Measurements from ENCODE around the gene NCSTN. TPM values are rescaled to one million over a fixed set of nuclear protein-coding genes. Genes with fewer than 3 reads are reported as not detected.

Gene NCSTN
- total and polyA plus RNA-seq, 9 of the 15 experiments (the other 6 are each of a cell fraction or from before 2014, with no cell fraction given), result 21.3 to 91.1 (median 57.9) TPM

DNA sequence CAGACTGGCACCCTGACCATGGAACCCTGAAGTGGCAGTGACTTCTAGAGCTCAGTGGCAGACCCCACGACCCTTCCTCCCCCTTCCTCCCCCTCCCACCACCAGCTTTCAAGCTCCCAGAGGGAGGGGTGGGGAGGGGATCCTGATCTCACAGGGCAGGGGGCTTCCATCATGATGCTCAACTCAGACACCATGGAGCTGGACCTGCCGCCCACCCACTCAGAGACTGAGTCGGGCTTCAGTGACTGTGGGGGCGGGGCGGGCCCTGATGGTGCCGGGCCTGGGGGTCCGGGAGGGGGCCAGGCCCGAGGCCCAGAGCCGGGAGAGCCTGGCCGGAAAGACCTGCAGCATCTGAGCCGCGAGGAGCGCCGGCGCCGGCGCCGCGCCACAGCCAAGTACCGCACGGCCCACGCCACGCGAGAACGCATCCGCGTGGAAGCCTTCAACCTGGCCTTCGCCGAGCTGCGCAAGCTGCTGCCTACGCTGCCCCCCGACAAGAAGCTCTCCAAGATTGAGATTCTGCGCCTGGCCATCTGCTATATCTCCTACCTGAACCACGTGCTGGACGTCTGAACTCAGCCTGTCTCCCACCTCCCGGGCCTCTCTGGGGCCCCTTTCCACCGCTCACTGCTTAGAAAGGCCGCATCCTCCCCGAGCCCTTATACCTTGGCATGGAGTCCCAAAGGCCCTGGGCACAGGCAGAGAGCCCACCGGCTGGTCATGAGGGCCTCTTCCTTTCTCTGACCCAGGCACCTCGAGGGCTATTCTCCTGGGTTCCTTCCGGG is 27.6 kb downstream of the NCSTN start:
- H3K9me3 ChIP-seq (replicated peaks; ENCODE audit: control insufficient read depth, insufficient read depth, low read depth, low read length), result no peaks in the 10 kb centered on the region
- in situ Hi-C loops (cut with MboI), result loop anchor here (10.0 kb wide), 1 partner anchor 266 kb away; no protein-coding TSS in a partner anchor
- H4K20me1 ChIP-seq (replicated peaks; ENCODE audit: control insufficient read depth, insufficient read depth, low read length), result no peaks in the 10 kb centered on the region; the same call in 1 of the 2 replicates
- DNase-seq (ENCODE audit: extremely low read depth in 1 of 4, low spot score in 3 of 4), result no peak
- H3K36me3 ChIP-seq (ENCODE audit: control insufficient read depth, insufficient read depth, low read length), result no peaks in the 10 kb centered on the region
- H3K79me2 ChIP-seq (ENCODE audit: control insufficient read depth, insufficient read depth, low read length), result no peaks in the 10 kb centered on the region
- intact Hi-C loops (cut with micrococcal nuclease), result no loop called here
- H3K9ac ChIP-seq (ENCODE audit: insufficient read depth in 1 of 2, low read depth in 2 of 2, low read length in 2 of 2), result no peak overlapping the region; a peak in 1 of 4 replicates
- no TSS peak for BruUV-seq (replicated peaks)
- TF ChIP-seq, protein P1, sequence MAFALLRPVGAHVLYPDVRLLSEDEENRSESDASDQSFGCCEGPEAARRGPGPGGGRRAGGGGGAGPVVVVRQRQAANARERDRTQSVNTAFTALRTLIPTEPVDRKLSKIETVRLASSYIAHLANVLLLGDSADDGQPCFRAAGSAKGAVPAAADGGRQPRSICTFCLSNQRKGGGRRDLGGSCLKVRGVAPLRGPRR (CRISPR knock-in tag; IDR thresholded peaks at IDR 0.05), result no peak
- no peak for TF ChIP-seq FOS (IDR thresholded peaks at IDR 0.05; ENCODE audit: extremely low read depth, insufficient read length)
- no peak for TF ChIP-seq FOXJ3 (CRISPR knock-in tag; IDR thresholded peaks at IDR 0.05)
- no peak for TF ChIP-seq ZKSCAN3 (CRISPR knock-in tag; IDR thresholded peaks at IDR 0.05)
- TF ChIP-seq, protein P2, sequence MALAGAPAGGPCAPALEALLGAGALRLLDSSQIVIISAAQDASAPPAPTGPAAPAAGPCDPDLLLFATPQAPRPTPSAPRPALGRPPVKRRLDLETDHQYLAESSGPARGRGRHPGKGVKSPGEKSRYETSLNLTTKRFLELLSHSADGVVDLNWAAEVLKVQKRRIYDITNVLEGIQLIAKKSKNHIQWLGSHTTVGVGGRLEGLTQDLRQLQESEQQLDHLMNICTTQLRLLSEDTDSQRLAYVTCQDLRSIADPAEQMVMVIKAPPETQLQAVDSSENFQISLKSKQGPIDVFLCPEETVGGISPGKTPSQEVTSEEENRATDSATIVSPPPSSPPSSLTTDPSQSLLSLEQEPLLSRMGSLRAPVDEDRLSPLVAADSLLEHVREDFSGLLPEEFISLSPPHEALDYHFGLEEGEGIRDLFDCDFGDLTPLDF (CRISPR knock-in tag; IDR thresholded peaks at IDR 0.05), result no peak
- no peak overlapping the region for H3K4me3 ChIP-seq
- 81% methylated on average over 18 of the region's 42 CpGs for WGBS (ENCODE audit: insufficient coverage, low coverage, missing lambda C conversion rate)
- H3K4me2 ChIP-seq (ENCODE audit: insufficient read depth, low read length), result no peak overlapping the region
- no peak for FAIRE-seq
- no peak overlapping the region for H3K27ac ChIP-seq (ENCODE audit: extremely low read depth, low read depth, low read length)
- POLR2A ChIA-PET, result interaction anchor here (1.1 to 1.5 kb wide), 2 partner anchors 9 to 13 kb away, joined by 4 read pairs; no protein-coding TSS in a partner anchor
- no peak for ATAC-seq
- no peaks in the 10 kb centered on the region for H3K9me1 ChIP-seq (ENCODE audit: control insufficient read depth, insufficient read depth, low read length)
- H3K4me1 ChIP-seq (replicated peaks in 1 of 2; ENCODE audit: control insufficient read depth in 2 of 2, insufficient read depth in 2 of 2, low read length in 2 of 2), result peaks cover 34 to 36% of the 10 kb centered on the region in 2 experiments
- no peaks in the 10 kb centered on the region; a peak in 1 of 5 replicates for H3K27me3 ChIP-seq (ENCODE audit: control insufficient read depth in 2 of 2, insufficient read depth in 2 of 2, low read length in 2 of 2)
- H2AFZ ChIP-seq (ENCODE audit: low read depth, low read length), result no peak overlapping the region
- CTCF ChIA-PET (ENCODE audit: low intra/inter-chr PET ratio), result no interaction called here
